HG03139 (cell line): ENCODE measurements around the gene VAX1.

Experiments used
- ATAC-seq: cut with Tn5 transposase; IDR thresholded peaks from one replicate; pipeline ENCODE4 v1.9.1; 2021; ENCODE audit not compliant: unreplicated experiment

Gene VAX1

GRCh38 chr10:117164592-117165537 lies 26.8 kb upstream of the VAX1 start:
- ATAC-seq: no peak

- no peak for ATAC-seq
Observed at GRCh38 chr10:117163954-117164548, 26.0 kb upstream of the VAX1 start.

- no peak for ATAC-seq
Observed at GRCh38 chr10:117163061-117163953, 25.2 kb upstream of the VAX1 start.

GRCh38 chr10:117162093-117163060 lies 24.3 kb upstream of the VAX1 start:
- ATAC-seq: no peak

- ATAC-seq: no peak
Observed at GRCh38 chr10:117161386-117162033, 23.4 kb upstream of the VAX1 start.

GRCh38 chr10:117160567-117160966 lies 22.5 kb upstream of the VAX1 start:
- ATAC-seq: no peak

- no peak for ATAC-seq
Observed at GRCh38 chr10:117159390-117159789, 21.3 kb upstream of the VAX1 start.

- no peak for ATAC-seq
Observed at GRCh38 chr10:117158297-117158696, 20.2 kb upstream of the VAX1 start.

- no peak for ATAC-seq
Observed at GRCh38 chr10:117152668-117153067, 14.6 kb upstream of the VAX1 start.

- no peak for ATAC-seq
Observed at GRCh38 chr10:117148284-117148683, 10.2 kb upstream of the VAX1 start.

GRCh38 chr10:117145019-117145418 lies 6.9 kb upstream of the VAX1 start:
- ATAC-seq: no peak

- ATAC-seq: no peak
Observed at GRCh38 chr10:117143103-117143823, 5.2 kb upstream of the VAX1 start.

GRCh38 chr10:117140525-117140902 lies 2.4 kb upstream of the VAX1 start:
- no peak for ATAC-seq

- ATAC-seq: no peak
Observed at GRCh38 chr10:117139581-117140524, 1.8 kb upstream of the VAX1 start.

- no peak for ATAC-seq
Observed at GRCh38 chr10:117138838-117139580, 939 bp upstream of the VAX1 start.

GRCh38 chr10:117137031-117137910 lies 799 bp downstream of the VAX1 start:
- no peak for ATAC-seq
